IMR-90 (cell line): ENCODE measurements around the gene CHCHD2. TPM values are rescaled to one million over a fixed set of nuclear protein-coding genes. Genes with fewer than 3 reads are reported as not detected.
"Not testable (repeated sequence)": the region's sequence is repeated elsewhere in the genome, so short reads cannot be mapped to it uniquely, and the experiment has no call there.

Experiments used
- ATAC-seq: fragments of 200-7000 bp; cut with Tn5 transposase; 2 replicates; pipeline ENCODE4 v1.9.1; 2020; ENCODE audit warnings: low read depth, mild to moderate bottlenecking, moderate library complexity
- BruUV-seq: library from RNA; stranded (reverse); fragments of 400-500 nt; replicated peaks from 2 replicates; lab custom pipeline; 2021; lab: Mats Ljungman, UMichigan
- CTCF ChIA-PET: fragments of 300-600 bp; formaldehyde crosslinking; extraction: SDS; loops from one replicate; lab custom pipeline; 2021; ENCODE audit warnings: antibody characterized with exemption; lab: Yijun Ruan, JAX
- POLR2A ChIA-PET: fragments of 300-600 bp; sonication (Branson Sonifier 250); formaldehyde crosslinking; loops from one replicate; lab custom pipeline; 2022; ENCODE audit warnings: antibody characterized with exemption; ENCODE audit not compliant: unreplicated experiment; lab: Charles Lee
- DNase-seq: peaks from one replicate; pipeline ENCODE4 v3.0.0; 2013
- H2AFZ ChIP-seq: replicated peaks from 2 replicates; pipeline ENCODE3; 2013; ENCODE audit warnings: low read length, mild to moderate bottlenecking; ENCODE audit not compliant: poor library complexity
- H2AK5ac ChIP-seq: 2 replicates; pipeline ENCODE4 v1.6.1; 2013; ENCODE audit warnings: low read depth, low read length, inconsistent platforms
- H2AK9ac ChIP-seq: replicated peaks from 2 replicates; pipeline ENCODE3; 2013; ENCODE audit warnings: mild to moderate bottlenecking, low read depth, low read length, moderate library complexity; ENCODE audit not compliant: poor library complexity
- H2BK120ac ChIP-seq: 2 replicates; pipeline ENCODE4 v1.6.1; 2013; ENCODE audit warnings: low read depth, low read length, inconsistent platforms
- H2BK15ac ChIP-seq: 3 replicates; pipeline ENCODE4 v1.6.1; 2013; ENCODE audit warnings: low read depth, low read length, inconsistent platforms
- H2BK20ac ChIP-seq: 2 replicates; pipeline ENCODE4 v1.6.1; 2013; ENCODE audit warnings: low read depth, mild to moderate bottlenecking, inconsistent platforms, low read length, moderate library complexity
- H2BK5ac ChIP-seq: 2 replicates; pipeline ENCODE4 v1.6.1; 2013; ENCODE audit warnings: mild to moderate bottlenecking, low read depth, low read length, inconsistent platforms; ENCODE audit not compliant: poor library complexity, severe bottlenecking
- H3K14ac ChIP-seq: replicated peaks from 2 replicates; pipeline ENCODE4 v1.6.1; 2013; ENCODE audit warnings: low read depth, low read length, inconsistent platforms
- H3K18ac ChIP-seq: 2 replicates; pipeline ENCODE4 v1.6.1; 2013; ENCODE audit warnings: low read depth, low read length, control low read depth
- H3K23ac ChIP-seq: 2 replicates; pipeline ENCODE4 v1.6.1; 2013; ENCODE audit warnings: low read depth, low read length, inconsistent platforms
- H3K27ac ChIP-seq: 2 replicates; pipeline ENCODE4 v1.5.1; 2013; ENCODE audit warnings: mild to moderate bottlenecking, control low read depth, low read length; ENCODE audit not compliant: insufficient read depth
- H3K27me3 ChIP-seq: 2 replicates; pipeline ENCODE4 v1.6.1; 2013; ENCODE audit warnings: low read length; ENCODE audit not compliant: control insufficient read depth, insufficient read depth
- H3K36me3 ChIP-seq: 2 replicates; pipeline ENCODE4 v1.6.1; 2013; ENCODE audit warnings: low read length, mixed read lengths; ENCODE audit not compliant: control insufficient read depth, insufficient read depth
- H3K4ac ChIP-seq: 2 replicates; pipeline ENCODE4 v1.6.1; 2013; ENCODE audit warnings: low read depth, low read length, inconsistent platforms
- H3K4me1 ChIP-seq: 2 replicates; pipeline ENCODE4 v1.6.1; 2013; ENCODE audit warnings: low read length, mixed read lengths; ENCODE audit not compliant: control insufficient read depth, insufficient read depth
- H3K4me2 ChIP-seq: 2 replicates; pipeline ENCODE4 v1.6.1; 2013; ENCODE audit warnings: low read depth, mild to moderate bottlenecking, control low read depth, low read length, moderate library complexity
- H3K4me3 ChIP-seq: 2 replicates; pipeline ENCODE4 v1.5.1; 2013; ENCODE audit warnings: low read depth, mild to moderate bottlenecking, control low read depth, low read length, moderate library complexity; ENCODE audit not compliant: insufficient read depth
- H3K56ac ChIP-seq: 2 replicates; pipeline ENCODE4 v1.6.1; 2013; ENCODE audit warnings: low read length, inconsistent platforms; ENCODE audit not compliant: insufficient read depth; ENCODE audit errors: extremely low read depth
- H3K79me1 ChIP-seq, 2 experiments: 2 replicates each; pipeline ENCODE4 v1.6.1; 2013; ENCODE audit warnings: low read length in 2 of 2, inconsistent platforms in 1 of 2, low read depth in 1 of 2
- H3K9ac ChIP-seq: 2 replicates; pipeline ENCODE4 v1.6.1; 2013; ENCODE audit warnings: low read depth, low read length, control low read depth
- H3K9me1 ChIP-seq: 2 replicates; pipeline ENCODE4 v1.6.1; 2013; ENCODE audit warnings: low read length, inconsistent platforms; ENCODE audit not compliant: insufficient read depth
- H3K9me3 ChIP-seq: 2 replicates; pipeline ENCODE4 v1.6.1; 2013; ENCODE audit warnings: low read length; ENCODE audit not compliant: control insufficient read depth, insufficient read depth
- H4K20me1 ChIP-seq: 2 replicates; pipeline ENCODE4 v1.6.1; 2013; ENCODE audit warnings: low read length, inconsistent platforms; ENCODE audit not compliant: insufficient read depth
- H4K5ac ChIP-seq: 2 replicates; pipeline ENCODE4 v1.6.1; 2013; ENCODE audit warnings: mild to moderate bottlenecking, low read depth, low read length, control low read depth
- H4K8ac ChIP-seq, 2 experiments: 2 replicates each; pipeline ENCODE4 v1.6.1; 2013; ENCODE audit warnings: low read depth in 2 of 2, low read length in 2 of 2, control low read depth in 1 of 2, inconsistent platforms in 1 of 2
- H4K91ac ChIP-seq: 2 replicates; pipeline ENCODE4 v1.6.1; 2013; ENCODE audit warnings: low read depth, low read length, inconsistent platforms; ENCODE audit not compliant: insufficient read depth
- WGBS, 2 experiments: methylation state at CpG; one replicate each; pipeline versions ENCODE4 v1.1.5 to v1.1.7; 2013; ENCODE audit warnings: missing lambda C conversion rate in 2 of 2; ENCODE audit not compliant: insufficient read length in 1 of 2; ENCODE audit errors: extremely low coverage in 2 of 2; 5-methylcytosine and 5-hydroxymethylcytosine counted together
- dilution Hi-C: fragments of 300-500 bp; cut with HindIII; formaldehyde crosslinking; loops from one replicate; pipeline ENCODE4 v1.14.3; 2018; ENCODE audit warnings: low sequenced_read_pairs; ENCODE audit not compliant: unreplicated experiment
- in situ Hi-C: fragments of 300-500 bp; cut with MboI; formaldehyde crosslinking; loops from 3 replicates; pipeline ENCODE4 v1.14.3; 2019; ENCODE audit warnings: low sequenced_read_pairs, inconsistent platforms, mixed read lengths
- intact Hi-C: fragments of 100-400 bp; cut with micrococcal nuclease; formaldehyde crosslinking; loops from 2 replicates; pipeline ENCODE4 v1.10.0; 2022
- polyA plus RNA-seq, 3 experiments: library from polyadenylated mRNA; depleted of rRNA; stranded (reverse); fragments of >200 nt; gene quantifications; 2 replicates each; pipeline ENCODE4 v1.2.3, GENCODE V29; 2012; ENCODE audit warnings: low replicate concordance in 1 of 3
- total RNA-seq: library from RNA; depleted of rRNA; stranded (reverse); fragments of >200 nt; gene quantifications from 2 replicates; pipeline ENCODE4 v1.2.3, GENCODE V29; 2012

The CHCHD2 gene
- total and polyA plus RNA-seq, 2 of the 4 experiments (the other 2 are of a cell fraction) = 423 to 522 TPM

- H3K27me3 ChIP-seq, H3K14ac ChIP-seq, H2AK9ac ChIP-seq, H3K18ac ChIP-seq, H4K8ac ChIP-seq, H3K4ac ChIP-seq, H3K56ac ChIP-seq, H3K9me3 ChIP-seq, DNase-seq, ATAC-seq, H2BK15ac ChIP-seq, H2BK120ac ChIP-seq, H3K9me1 ChIP-seq, H3K27ac ChIP-seq, H3K4me2 ChIP-seq, H4K91ac ChIP-seq, H2AK5ac ChIP-seq, intact Hi-C loops, H3K23ac ChIP-seq, H3K4me3 ChIP-seq, POLR2A ChIA-PET, H4K5ac ChIP-seq, H2AFZ ChIP-seq, dilution Hi-C loops, BruUV-seq, H2BK5ac ChIP-seq, in situ Hi-C loops, H3K4me1 ChIP-seq, H3K9ac ChIP-seq, H2BK20ac ChIP-seq: not testable (repeated sequence)
- Histone ChIP-seq H4K20me1 (peaks cover 14% of the 10 kb centered on the region; the same call in 1 of the 2 replicates), H3K36me3 (peaks cover 19% of the 10 kb centered on the region), H3K79me1 (peaks cover 7 to 27% of the 10 kb centered on the region in 2 experiments)
- 100% methylated on average over 4 of the region's 13 CpGs; no CpG with 5 or more reads in 1 of the 2 experiments for WGBS, 2 experiments
- CTCF ChIA-PET = interaction anchor here (2.0 kb wide), 1 partner anchor 8 kb away, joined by 7 read pairs; no protein-coding TSS in a partner anchor
Measured at GRCh38 chr7:56066376-56066775, 39.9 kb downstream of the CHCHD2 start.
